IMR-90 (cell line): ENCODE results near the gene RNU2-63P. TPM values are rescaled to one million over a fixed set of nuclear protein-coding genes. Genes with fewer than 3 reads are reported as not detected.

Source experiments
- ATAC-seq: fragments of 200-7000 bp; cut with Tn5 transposase; 2 replicates; pipeline ENCODE4 v1.9.1; 2020; ENCODE audit warnings: low read depth, mild to moderate bottlenecking, moderate library complexity
- BruUV-seq: library from RNA; stranded (reverse); fragments of 400-500 nt; replicated peaks from 2 replicates; lab custom pipeline; 2021; lab: Mats Ljungman, UMichigan
- CTCF ChIA-PET: fragments of 300-600 bp; formaldehyde crosslinking; extraction: SDS; loops from one replicate; lab custom pipeline; 2021; ENCODE audit warnings: antibody characterized with exemption; lab: Yijun Ruan, JAX
- POLR2A ChIA-PET: fragments of 300-600 bp; sonication (Branson Sonifier 250); formaldehyde crosslinking; loops from one replicate; lab custom pipeline; 2022; ENCODE audit warnings: antibody characterized with exemption; ENCODE audit not compliant: unreplicated experiment; lab: Charles Lee
- DNase-seq: peaks from one replicate; pipeline ENCODE4 v3.0.0; 2013
- H2AFZ ChIP-seq: replicated peaks from 2 replicates; pipeline ENCODE3; 2013; ENCODE audit warnings: low read length, mild to moderate bottlenecking; ENCODE audit not compliant: poor library complexity
- H2AK5ac ChIP-seq: 2 replicates; pipeline ENCODE4 v1.6.1; 2013; ENCODE audit warnings: low read depth, low read length, inconsistent platforms
- H2AK9ac ChIP-seq: replicated peaks from 2 replicates; pipeline ENCODE3; 2013; ENCODE audit warnings: mild to moderate bottlenecking, low read depth, low read length, moderate library complexity; ENCODE audit not compliant: poor library complexity
- H2BK120ac ChIP-seq: 2 replicates; pipeline ENCODE4 v1.6.1; 2013; ENCODE audit warnings: low read depth, low read length, inconsistent platforms
- H2BK15ac ChIP-seq: 3 replicates; pipeline ENCODE4 v1.6.1; 2013; ENCODE audit warnings: low read depth, low read length, inconsistent platforms
- H2BK20ac ChIP-seq: 2 replicates; pipeline ENCODE4 v1.6.1; 2013; ENCODE audit warnings: low read depth, mild to moderate bottlenecking, inconsistent platforms, low read length, moderate library complexity
- H2BK5ac ChIP-seq: 2 replicates; pipeline ENCODE4 v1.6.1; 2013; ENCODE audit warnings: mild to moderate bottlenecking, low read depth, low read length, inconsistent platforms; ENCODE audit not compliant: poor library complexity, severe bottlenecking
- H3K14ac ChIP-seq: replicated peaks from 2 replicates; pipeline ENCODE4 v1.6.1; 2013; ENCODE audit warnings: low read depth, low read length, inconsistent platforms
- H3K18ac ChIP-seq: 2 replicates; pipeline ENCODE4 v1.6.1; 2013; ENCODE audit warnings: low read depth, low read length, control low read depth
- H3K23ac ChIP-seq: 2 replicates; pipeline ENCODE4 v1.6.1; 2013; ENCODE audit warnings: low read depth, low read length, inconsistent platforms
- H3K27ac ChIP-seq: 2 replicates; pipeline ENCODE4 v1.5.1; 2013; ENCODE audit warnings: mild to moderate bottlenecking, control low read depth, low read length; ENCODE audit not compliant: insufficient read depth
- H3K27me3 ChIP-seq: 2 replicates; pipeline ENCODE4 v1.6.1; 2013; ENCODE audit warnings: low read length; ENCODE audit not compliant: control insufficient read depth, insufficient read depth
- H3K36me3 ChIP-seq: 2 replicates; pipeline ENCODE4 v1.6.1; 2013; ENCODE audit warnings: low read length, mixed read lengths; ENCODE audit not compliant: control insufficient read depth, insufficient read depth
- H3K4ac ChIP-seq: 2 replicates; pipeline ENCODE4 v1.6.1; 2013; ENCODE audit warnings: low read depth, low read length, inconsistent platforms
- H3K4me1 ChIP-seq: 2 replicates; pipeline ENCODE4 v1.6.1; 2013; ENCODE audit warnings: low read length, mixed read lengths; ENCODE audit not compliant: control insufficient read depth, insufficient read depth
- H3K4me2 ChIP-seq: 2 replicates; pipeline ENCODE4 v1.6.1; 2013; ENCODE audit warnings: low read depth, mild to moderate bottlenecking, control low read depth, low read length, moderate library complexity
- H3K4me3 ChIP-seq: 2 replicates; pipeline ENCODE4 v1.5.1; 2013; ENCODE audit warnings: low read depth, mild to moderate bottlenecking, control low read depth, low read length, moderate library complexity; ENCODE audit not compliant: insufficient read depth
- H3K56ac ChIP-seq: 2 replicates; pipeline ENCODE4 v1.6.1; 2013; ENCODE audit warnings: low read length, inconsistent platforms; ENCODE audit not compliant: insufficient read depth; ENCODE audit errors: extremely low read depth
- H3K79me1 ChIP-seq, 2 experiments: 2 replicates each; pipeline ENCODE4 v1.6.1; 2013; ENCODE audit warnings: low read length in 2 of 2, inconsistent platforms in 1 of 2, low read depth in 1 of 2
- H3K9ac ChIP-seq: 2 replicates; pipeline ENCODE4 v1.6.1; 2013; ENCODE audit warnings: low read depth, low read length, control low read depth
- H3K9me1 ChIP-seq: 2 replicates; pipeline ENCODE4 v1.6.1; 2013; ENCODE audit warnings: low read length, inconsistent platforms; ENCODE audit not compliant: insufficient read depth
- H3K9me3 ChIP-seq: 2 replicates; pipeline ENCODE4 v1.6.1; 2013; ENCODE audit warnings: low read length; ENCODE audit not compliant: control insufficient read depth, insufficient read depth
- H4K20me1 ChIP-seq: 2 replicates; pipeline ENCODE4 v1.6.1; 2013; ENCODE audit warnings: low read length, inconsistent platforms; ENCODE audit not compliant: insufficient read depth
- H4K5ac ChIP-seq: 2 replicates; pipeline ENCODE4 v1.6.1; 2013; ENCODE audit warnings: mild to moderate bottlenecking, low read depth, low read length, control low read depth
- H4K8ac ChIP-seq, 2 experiments: 2 replicates each; pipeline ENCODE4 v1.6.1; 2013; ENCODE audit warnings: low read depth in 2 of 2, low read length in 2 of 2, control low read depth in 1 of 2, inconsistent platforms in 1 of 2
- H4K91ac ChIP-seq: 2 replicates; pipeline ENCODE4 v1.6.1; 2013; ENCODE audit warnings: low read depth, low read length, inconsistent platforms; ENCODE audit not compliant: insufficient read depth
- RCOR1 ChIP-seq: IDR thresholded peaks from 2 replicates; pipeline ENCODE4 v1.6.1; 2012; ENCODE audit warnings: mild to moderate bottlenecking, low read length, improper control_type of control experiment; ENCODE audit not compliant: insufficient replicate concordance
- WGBS, 2 experiments: methylation state at CpG; one replicate each; pipeline versions ENCODE4 v1.1.5 to v1.1.7; 2013; ENCODE audit warnings: missing lambda C conversion rate in 2 of 2; ENCODE audit not compliant: insufficient read length in 1 of 2; ENCODE audit errors: extremely low coverage in 2 of 2; 5-methylcytosine and 5-hydroxymethylcytosine counted together
- dilution Hi-C: fragments of 300-500 bp; cut with HindIII; formaldehyde crosslinking; loops from one replicate; pipeline ENCODE4 v1.14.3; 2018; ENCODE audit warnings: low sequenced_read_pairs; ENCODE audit not compliant: unreplicated experiment
- in situ Hi-C: fragments of 300-500 bp; cut with MboI; formaldehyde crosslinking; loops from 3 replicates; pipeline ENCODE4 v1.14.3; 2019; ENCODE audit warnings: low sequenced_read_pairs, inconsistent platforms, mixed read lengths
- intact Hi-C: fragments of 100-400 bp; cut with micrococcal nuclease; formaldehyde crosslinking; loops from 2 replicates; pipeline ENCODE4 v1.10.0; 2022
- polyA plus RNA-seq, 3 experiments: library from polyadenylated mRNA; depleted of rRNA; stranded (reverse); fragments of >200 nt; gene quantifications; 2 replicates each; pipeline ENCODE4 v1.2.3, GENCODE V29; 2012; ENCODE audit warnings: low replicate concordance in 1 of 3
- total RNA-seq: library from RNA; depleted of rRNA; stranded (reverse); fragments of >200 nt; gene quantifications from 2 replicates; pipeline ENCODE4 v1.2.3, GENCODE V29; 2012

Gene RNU2-63P
- total and polyA plus RNA-seq, 2 of the 4 experiments (the other 2 are of a cell fraction), result under 0.01 TPM; not detected in 1

DNA sequence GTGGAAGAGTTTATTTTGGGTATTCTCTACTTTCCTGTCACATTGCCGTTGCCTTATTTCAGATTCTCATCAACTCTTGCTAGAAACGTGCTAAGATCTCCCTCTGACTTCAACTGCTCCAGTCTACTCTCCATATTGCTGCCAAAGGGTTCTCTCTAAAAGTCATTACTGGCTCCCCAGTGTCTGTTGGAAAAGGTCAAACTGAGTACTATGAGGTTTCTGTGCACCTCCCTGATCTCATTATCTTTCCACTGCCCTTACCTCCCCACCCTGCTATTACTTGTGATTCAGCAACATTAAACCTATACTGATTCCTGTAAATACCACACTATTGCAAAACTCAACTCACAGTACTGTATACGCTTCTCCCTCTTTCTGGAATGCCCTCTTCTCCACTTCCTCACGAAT lies 41.1 kb upstream of the RNU2-63P start:
- H3K18ac ChIP-seq, result no peak overlapping the region
- 0 out of 4 replicates have a peak overlapping the region, but pooled peaks of 1 of the 2 experiments have one; percentile 25 for H4K8ac ChIP-seq
- H3K23ac ChIP-seq, result no peak overlapping the region
- H2BK15ac ChIP-seq, result no peak overlapping the region
- WGBS, 2 experiments, result 80% methylated on average over 1 of the region's 4 CpGs; no CpG with 5 or more reads in 1 of the 2 experiments
- ChIA-PET CTCF (no interaction called here), POLR2A (no interaction called here)
- no peak overlapping the region for H2AFZ ChIP-seq
- peak overlapping the region; percentile 25; the same call in 1 of the 2 replicates for H4K5ac ChIP-seq
- H3K56ac ChIP-seq, result no peak overlapping the region
- peaks cover 7% of the 10 kb centered on the region for H3K27me3 ChIP-seq
- H3K9ac ChIP-seq, result no peak overlapping the region
- no peak for TF ChIP-seq RCOR1
- DNase-seq, result no peak
- H3K4me3 ChIP-seq, result no peak overlapping the region
- H4K91ac ChIP-seq, result no peak overlapping the region
- dilution Hi-C loops (no loop called here), intact Hi-C loops (no loop called here), in situ Hi-C loops (loop anchor here (25.0 kb wide), 1 partner anchor 605 kb away; no protein-coding TSS in a partner anchor)
- H3K4me1 ChIP-seq, result peaks cover 11% of the 10 kb centered on the region
- no peak overlapping the region for H2BK5ac ChIP-seq
- no peak overlapping the region for H2BK120ac ChIP-seq
- BruUV-seq, result no TSS peak
- no peak overlapping the region for H2AK5ac ChIP-seq
- ATAC-seq, result no peak
- peaks cover 15 to 32% of the 10 kb centered on the region in 2 experiments for H3K79me1 ChIP-seq
- no peak overlapping the region for H3K4ac ChIP-seq
- H3K4me2 ChIP-seq, result no peak overlapping the region
- peaks cover 13% of the 10 kb centered on the region for H3K9me1 ChIP-seq
- H3K36me3 ChIP-seq, result no peaks in the 10 kb centered on the region; the same call in 1 of the 2 replicates
- H2BK20ac ChIP-seq, result no peak overlapping the region
- H3K14ac ChIP-seq, result no peak overlapping the region
- no peak overlapping the region for H3K27ac ChIP-seq
- no peaks in the 10 kb centered on the region for H3K9me3 ChIP-seq
- H4K20me1 ChIP-seq, result no peaks in the 10 kb centered on the region
- no peak overlapping the region for H2AK9ac ChIP-seq
